ENCODE measurements around the gene WDR82.

DNA sequence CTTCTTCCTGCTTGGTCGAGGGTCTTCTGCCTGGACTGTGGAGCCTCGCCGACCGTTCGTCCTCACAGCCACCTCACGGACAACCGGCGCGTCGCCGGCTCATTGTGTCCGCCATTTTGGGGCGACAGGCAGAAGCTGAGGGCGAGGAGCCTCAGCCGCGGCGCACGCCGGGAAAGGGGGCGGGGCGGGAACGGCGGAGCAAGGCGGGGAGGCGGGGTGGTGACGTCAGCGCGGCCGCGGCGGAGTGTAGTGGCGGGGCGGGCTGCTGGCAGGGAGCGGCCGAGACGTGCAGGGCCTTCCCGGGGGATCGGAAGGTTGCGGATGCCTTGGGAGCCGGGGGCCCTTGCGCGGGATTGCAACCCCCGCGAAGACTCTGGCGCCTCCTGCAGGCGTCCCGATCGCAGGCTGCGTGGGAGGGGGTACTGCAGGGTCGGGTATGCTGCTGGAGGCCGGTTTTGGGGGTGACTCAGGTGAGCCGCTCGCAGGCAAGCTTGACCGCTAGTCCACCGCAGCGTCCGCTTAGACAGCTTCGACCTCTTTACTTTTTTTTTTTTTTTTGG is at the start of gene WDR82:
- no peak for TF ChIP-seq EZH2 (IDR thresholded peaks at IDR 0.05; ENCODE audit: insufficient read depth, low read length)
- peak; percentile 29 for TF ChIP-seq CTCF (IDR thresholded peaks at IDR 0.05; ENCODE audit: insufficient read depth, low read depth, low read length)
